Measurements from ENCODE around the gene SBF2. TPM values are rescaled to one million over a fixed set of nuclear protein-coding genes. Genes with fewer than 3 reads are reported as not detected.
"Not testable (repeated sequence)": the region's sequence is repeated elsewhere in the genome, so short reads cannot be mapped to it uniquely, and the experiment has no call there.

The SBF2 gene
- polyA plus RNA-seq, 4 donors: 10.0 to 50.5 (median 15.1) TPM

DNA sequence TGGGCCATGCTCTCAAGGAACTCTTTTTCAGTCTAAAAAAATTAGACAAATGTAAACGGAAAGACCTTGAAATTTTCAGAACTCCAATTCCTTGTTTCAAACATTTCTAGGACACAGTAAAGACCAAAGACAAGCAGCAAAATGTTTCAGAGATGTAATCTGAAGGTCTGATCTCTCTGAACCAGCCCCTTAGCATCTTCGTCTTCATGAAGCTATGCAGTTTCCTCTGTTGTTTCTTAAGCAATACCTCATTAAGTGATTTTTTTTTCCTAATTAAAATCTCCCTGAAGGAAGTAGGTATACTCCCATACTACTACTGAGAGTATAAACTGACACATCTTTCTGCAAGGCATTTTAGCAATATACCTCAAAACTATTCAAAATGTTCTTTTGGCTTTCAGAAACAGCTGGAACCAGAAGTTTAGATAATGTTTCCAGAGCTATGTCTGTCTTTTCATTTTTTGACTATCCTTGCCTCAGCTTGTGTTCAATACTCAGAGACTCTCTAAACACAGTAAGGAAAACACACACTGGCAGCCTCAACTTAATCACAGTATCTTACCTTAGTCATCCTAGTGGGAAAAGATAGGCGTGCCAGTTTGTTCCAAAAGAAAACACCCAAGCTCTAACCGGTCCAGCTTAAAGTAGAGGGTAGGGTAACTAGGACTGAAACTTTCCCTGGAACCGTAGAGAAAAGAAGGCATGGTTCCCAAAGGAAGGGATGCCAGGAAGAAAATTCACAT lies 25.1 kb downstream of the SBF2 start:
- Histone ChIP-seq H3K27me3 (ENCODE audit: control insufficient read depth in 3 of 3, insufficient read depth in 3 of 3, low read length in 3 of 3) (no peaks in the 10 kb centered on the region), H3K9me3 (ENCODE audit: control insufficient read depth in 2 of 2, insufficient read depth in 1 of 2, low read depth in 1 of 2, low read length in 1 of 2) (no peaks in the 10 kb centered on the region), H3K4me3 (ENCODE audit: low read depth in 1 of 3, low read length in 3 of 3) (no peak overlapping the region), H3K4me1 (ENCODE audit: control insufficient read depth in 3 of 3, insufficient read depth in 2 of 3, low read depth in 1 of 3, low read length in 2 of 3) (no peaks in the 10 kb centered on the region), H3K36me3 (ENCODE audit: control insufficient read depth in 3 of 3, insufficient read depth in 2 of 3, low read depth in 1 of 3, low read length in 3 of 3) (no peaks in the 10 kb centered on the region), H3K27ac (ENCODE audit: low read depth in 1 of 3, low read length in 2 of 3) (no peak overlapping the region)
- 61 to 89% (median 71%) methylated on average over 5 of the region's 5 CpGs for WGBS, 3 donors
- FAIRE-seq (no peak), DNase-seq (no peak)

DNA sequence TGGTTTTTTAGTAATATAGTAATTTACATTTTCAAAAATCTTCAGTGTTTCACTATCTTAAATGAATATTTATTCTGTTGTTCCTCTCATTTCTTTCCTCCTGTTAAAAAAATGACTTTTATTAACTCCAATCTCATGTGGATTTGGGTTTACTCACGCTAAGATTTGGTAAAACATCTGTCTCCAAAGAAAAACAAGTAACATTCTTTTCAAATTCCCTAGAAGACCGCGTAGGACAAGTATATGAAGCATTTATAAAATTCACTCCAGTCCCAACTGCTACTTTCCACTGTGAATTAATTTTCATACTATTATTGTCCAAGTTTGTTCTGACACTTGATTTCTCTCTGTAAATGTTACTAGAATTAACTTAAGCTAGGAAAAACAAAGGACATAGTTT lies 26.2 kb downstream of the SBF2 start:
- H3K4me3 ChIP-seq (ENCODE audit: low read depth in 1 of 3, low read length in 3 of 3): no peak overlapping the region
- H3K4me1 ChIP-seq (ENCODE audit: control insufficient read depth in 3 of 3, insufficient read depth in 2 of 3, low read depth in 1 of 3, low read length in 2 of 3): no peaks in the 10 kb centered on the region
- H3K27ac ChIP-seq (ENCODE audit: low read depth in 1 of 3, low read length in 2 of 3): no peak overlapping the region
- H3K9me3 ChIP-seq (ENCODE audit: control insufficient read depth in 2 of 2, insufficient read depth in 1 of 2, low read depth in 1 of 2, low read length in 1 of 2): no peaks in the 10 kb centered on the region
- FAIRE-seq (no peak), DNase-seq (no peak)
- no peaks in the 10 kb centered on the region for H3K27me3 ChIP-seq (ENCODE audit: control insufficient read depth in 3 of 3, insufficient read depth in 3 of 3, low read length in 3 of 3)
- 72 to 92% (median 88%) methylated on average over 3 of the region's 3 CpGs for WGBS, 3 donors
- H3K36me3 ChIP-seq (ENCODE audit: control insufficient read depth in 3 of 3, insufficient read depth in 2 of 3, low read depth in 1 of 3, low read length in 3 of 3): no peaks in the 10 kb centered on the region

DNA sequence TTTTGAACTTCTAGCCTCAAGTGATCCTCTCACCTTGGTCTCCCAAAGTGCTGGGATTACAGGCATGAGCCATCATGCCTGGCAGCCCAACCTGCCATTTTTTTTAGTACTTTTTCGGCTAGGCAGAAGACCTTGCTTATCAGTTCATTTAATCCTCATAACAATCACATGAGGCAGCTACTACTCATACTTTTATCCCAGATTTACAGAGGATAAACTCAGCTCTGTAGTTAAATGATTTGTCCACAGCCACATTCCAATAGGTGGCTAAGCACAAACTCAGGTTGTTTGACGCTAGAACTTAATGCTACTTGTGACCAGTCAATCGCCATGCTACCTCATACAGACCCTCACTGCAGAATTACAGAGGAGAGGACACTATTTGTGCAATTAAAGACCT lies 28.1 kb downstream of the SBF2 start:
- FAIRE-seq (no peak), DNase-seq (no peak)
- Histone ChIP-seq H3K4me1 (ENCODE audit: control insufficient read depth in 3 of 3, insufficient read depth in 2 of 3, low read depth in 1 of 3, low read length in 2 of 3) (no peaks in the 10 kb centered on the region), H3K27ac (ENCODE audit: low read depth in 1 of 3, low read length in 2 of 3) (no peak overlapping the region), H3K9me3 (ENCODE audit: control insufficient read depth in 2 of 2, insufficient read depth in 1 of 2, low read depth in 1 of 2, low read length in 1 of 2) (no peaks in the 10 kb centered on the region), H3K27me3 (ENCODE audit: control insufficient read depth in 3 of 3, insufficient read depth in 3 of 3, low read length in 3 of 3) (no peaks in the 10 kb centered on the region), H3K36me3 (ENCODE audit: control insufficient read depth in 3 of 3, insufficient read depth in 2 of 3, low read depth in 1 of 3, low read length in 3 of 3) (no peaks in the 10 kb centered on the region), H3K4me3 (ENCODE audit: low read depth in 1 of 3, low read length in 3 of 3) (no peak overlapping the region)
- WGBS, 3 donors: 92 to 96% (median 94%) methylated on average over 3 of the region's 3 CpGs

DNA sequence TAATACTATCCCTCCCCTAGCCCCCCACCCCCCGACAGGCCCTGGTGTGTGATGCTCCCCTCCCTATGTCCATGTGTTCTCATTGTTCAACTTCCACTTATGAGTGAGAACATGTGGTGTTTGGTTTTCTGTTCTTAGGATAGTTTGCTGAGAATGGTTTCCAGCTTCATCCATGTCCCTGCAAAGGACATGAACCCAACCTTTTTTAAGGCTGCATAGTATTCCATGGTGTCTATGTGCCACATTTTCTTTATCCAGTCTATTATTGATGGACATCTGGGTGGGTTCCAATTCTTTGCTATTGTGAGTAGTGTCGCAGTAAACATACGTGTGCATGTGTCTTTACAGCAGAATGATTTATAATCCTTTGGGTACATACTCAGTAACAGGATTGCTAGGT lies 29.3 kb downstream of the SBF2 start:
- H3K27me3 ChIP-seq (ENCODE audit: control insufficient read depth in 3 of 3, insufficient read depth in 3 of 3, low read length in 3 of 3); H3K4me1 ChIP-seq (ENCODE audit: control insufficient read depth in 3 of 3, insufficient read depth in 2 of 3, low read depth in 1 of 3, low read length in 2 of 3); H3K4me3 ChIP-seq (ENCODE audit: low read depth in 1 of 3, low read length in 3 of 3); H3K27ac ChIP-seq (ENCODE audit: low read depth in 1 of 3, low read length in 2 of 3); DNase-seq; H3K9me3 ChIP-seq (ENCODE audit: control insufficient read depth in 2 of 2, insufficient read depth in 1 of 2, low read depth in 1 of 2, low read length in 1 of 2); H3K36me3 ChIP-seq (ENCODE audit: control insufficient read depth in 3 of 3, insufficient read depth in 2 of 3, low read depth in 1 of 3, low read length in 3 of 3); FAIRE-seq: not testable (repeated sequence)
- WGBS, 3 donors: 96 to 100% (median 97%) methylated on average over 3 of the region's 3 CpGs

DNA sequence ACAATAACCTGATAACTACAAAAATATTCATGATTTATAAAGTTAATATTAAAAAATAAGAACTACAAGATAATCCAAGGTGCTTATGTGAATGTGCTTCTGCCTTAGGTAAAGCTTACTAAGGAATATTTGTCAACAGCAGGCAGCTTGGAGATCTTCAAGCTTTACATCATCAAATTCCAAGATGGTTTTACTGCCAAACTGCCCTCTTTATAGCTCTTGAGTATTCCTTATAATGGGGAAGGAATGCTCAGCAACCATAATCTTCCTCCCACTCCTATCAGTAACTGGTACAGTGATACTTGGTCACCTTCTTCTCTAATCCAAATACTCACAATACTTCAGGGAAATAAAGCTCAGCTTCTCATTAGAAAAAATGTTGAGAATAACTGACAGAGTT lies 30.1 kb downstream of the SBF2 start:
- no peaks in the 10 kb centered on the region for H3K4me1 ChIP-seq (ENCODE audit: control insufficient read depth in 3 of 3, insufficient read depth in 2 of 3, low read depth in 1 of 3, low read length in 2 of 3)
- no peaks in the 10 kb centered on the region for H3K27me3 ChIP-seq (ENCODE audit: control insufficient read depth in 3 of 3, insufficient read depth in 3 of 3, low read length in 3 of 3)
- no peak overlapping the region for H3K4me3 ChIP-seq (ENCODE audit: low read depth in 1 of 3, low read length in 3 of 3)
- no peak overlapping the region for H3K27ac ChIP-seq (ENCODE audit: low read depth in 1 of 3, low read length in 2 of 3)
- no peaks in the 10 kb centered on the region for H3K9me3 ChIP-seq (ENCODE audit: control insufficient read depth in 2 of 2, insufficient read depth in 1 of 2, low read depth in 1 of 2, low read length in 1 of 2)
- FAIRE-seq: no peak
- no peak for DNase-seq
- no peaks in the 10 kb centered on the region for H3K36me3 ChIP-seq (ENCODE audit: control insufficient read depth in 3 of 3, insufficient read depth in 2 of 3, low read depth in 1 of 3, low read length in 3 of 3)

DNA sequence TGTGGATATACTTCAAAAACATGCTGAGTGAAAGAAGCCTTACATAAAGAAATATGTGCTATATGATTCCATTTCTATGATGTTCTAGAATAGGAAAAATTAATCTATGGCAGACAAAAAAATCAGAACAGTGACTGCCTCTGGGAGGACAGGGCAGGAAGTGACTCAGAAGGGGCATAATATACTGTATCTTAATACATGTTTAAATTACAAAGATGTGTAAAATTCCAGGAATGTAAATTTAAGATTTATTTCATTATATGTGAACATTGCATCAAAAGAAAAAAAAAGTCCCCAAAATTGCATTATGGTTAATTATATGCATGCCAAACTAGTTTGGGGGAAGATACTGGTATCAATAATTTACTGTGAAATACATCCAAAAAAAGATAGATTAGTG lies 32.2 kb downstream of the SBF2 start:
- Histone ChIP-seq H3K9me3 (ENCODE audit: control insufficient read depth in 2 of 2, insufficient read depth in 1 of 2, low read depth in 1 of 2, low read length in 1 of 2) (no peaks in the 10 kb centered on the region), H3K27me3 (ENCODE audit: control insufficient read depth in 3 of 3, insufficient read depth in 3 of 3, low read length in 3 of 3) (no peaks in the 10 kb centered on the region), H3K27ac (ENCODE audit: low read depth in 1 of 3, low read length in 2 of 3) (no peak overlapping the region), H3K4me3 (ENCODE audit: low read depth in 1 of 3, low read length in 3 of 3) (no peak overlapping the region), H3K4me1 (ENCODE audit: control insufficient read depth in 3 of 3, insufficient read depth in 2 of 3, low read depth in 1 of 3, low read length in 2 of 3) (no peaks in the 10 kb centered on the region), H3K36me3 (ENCODE audit: control insufficient read depth in 3 of 3, insufficient read depth in 2 of 3, low read depth in 1 of 3, low read length in 3 of 3) (no peaks in the 10 kb centered on the region)
- DNase-seq (no peak), FAIRE-seq (no peak)

DNA sequence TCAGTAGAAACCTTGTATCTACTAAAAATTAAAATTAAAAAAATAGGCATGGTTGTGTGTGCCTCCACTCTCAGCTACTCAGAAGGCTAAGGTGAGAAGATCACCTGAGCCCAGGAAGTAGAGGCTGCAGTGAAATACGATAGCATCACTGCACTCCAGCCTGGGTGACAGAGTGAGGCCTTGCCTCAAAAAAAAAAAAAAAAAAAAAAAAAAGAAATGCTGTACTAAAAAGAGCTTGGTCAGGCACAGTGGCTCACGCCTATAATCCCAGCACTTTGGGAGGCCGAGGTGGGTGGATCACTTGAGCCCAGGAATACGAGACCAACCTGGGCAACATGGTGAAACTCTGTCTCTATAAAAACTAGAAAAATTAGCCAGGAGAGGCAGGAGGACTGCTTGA lies 36.5 kb downstream of the SBF2 start:
- Histone ChIP-seq H3K27ac (ENCODE audit: low read depth in 1 of 3, low read length in 2 of 3) (no peak overlapping the region), H3K9me3 (ENCODE audit: control insufficient read depth in 2 of 2, insufficient read depth in 1 of 2, low read depth in 1 of 2, low read length in 1 of 2) (no peaks in the 10 kb centered on the region), H3K36me3 (ENCODE audit: control insufficient read depth in 3 of 3, insufficient read depth in 2 of 3, low read depth in 1 of 3, low read length in 3 of 3) (no peaks in the 10 kb centered on the region), H3K4me1 (ENCODE audit: control insufficient read depth in 3 of 3, insufficient read depth in 2 of 3, low read depth in 1 of 3, low read length in 2 of 3) (no peaks in the 10 kb centered on the region), H3K27me3 (ENCODE audit: control insufficient read depth in 3 of 3, insufficient read depth in 3 of 3, low read length in 3 of 3) (no peaks in the 10 kb centered on the region), H3K4me3 (ENCODE audit: low read depth in 1 of 3, low read length in 3 of 3) (no peak overlapping the region)
- DNase-seq: no peak
- 85 to 92% (median 91%) methylated on average over 4 of the region's 4 CpGs for WGBS, 3 donors
- FAIRE-seq: no peak

DNA sequence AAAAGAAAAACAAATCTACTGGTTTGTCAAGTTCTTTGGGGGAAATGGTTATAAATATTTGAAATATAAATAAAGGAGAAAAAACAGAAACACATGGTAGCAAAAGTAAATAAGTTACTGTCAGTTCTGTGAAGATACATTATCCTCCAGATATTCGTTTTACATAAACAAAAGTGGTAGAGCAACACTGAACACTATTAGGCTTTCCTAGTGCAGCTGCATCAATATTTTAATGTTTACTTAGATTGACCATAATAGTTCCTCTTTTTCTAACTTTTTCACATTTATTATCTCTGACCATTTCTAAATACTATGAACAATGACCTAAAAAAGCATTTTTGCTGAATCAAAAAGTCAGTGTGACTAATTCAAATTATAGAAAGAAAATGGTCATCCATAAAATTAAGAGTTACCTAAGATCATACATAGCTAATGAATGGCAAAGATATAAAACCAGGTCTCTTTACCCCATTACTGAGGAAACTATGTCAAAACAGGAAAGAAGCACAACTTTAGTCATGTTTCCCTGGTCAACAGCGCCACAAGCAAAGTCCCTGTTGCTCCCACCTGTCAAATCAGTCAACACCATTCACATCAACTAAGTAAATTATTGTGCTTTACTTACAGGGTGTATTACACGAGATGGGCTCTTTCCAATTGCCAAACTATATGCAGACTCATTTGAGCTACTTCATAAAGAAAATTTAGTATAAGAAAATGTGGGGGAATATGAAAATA lies 38.5 kb downstream of the SBF2 start:
- no peak for FAIRE-seq
- Histone ChIP-seq H3K27me3 (ENCODE audit: control insufficient read depth in 3 of 3, insufficient read depth in 3 of 3, low read length in 3 of 3) (no peaks in the 10 kb centered on the region), H3K27ac (ENCODE audit: low read depth in 1 of 3, low read length in 2 of 3) (no peak overlapping the region), H3K4me1 (ENCODE audit: control insufficient read depth in 3 of 3, insufficient read depth in 2 of 3, low read depth in 1 of 3, low read length in 2 of 3) (no peaks in the 10 kb centered on the region), H3K4me3 (ENCODE audit: low read depth in 1 of 3, low read length in 3 of 3) (no peak overlapping the region), H3K36me3 (ENCODE audit: control insufficient read depth in 3 of 3, insufficient read depth in 2 of 3, low read depth in 1 of 3, low read length in 3 of 3) (no peaks in the 10 kb centered on the region), H3K9me3 (ENCODE audit: control insufficient read depth in 2 of 2, insufficient read depth in 1 of 2, low read depth in 1 of 2, low read length in 1 of 2) (no peaks in the 10 kb centered on the region)
- no peak for DNase-seq
- WGBS, 3 donors: 61 to 79% (median 76%) methylated on average over 3 of the region's 3 CpGs

Measured in small intestine (tissue), 7 donors.